Activated naive CD8-positive, alpha-beta T cell treated with anti-CD3 and anti-CD28 coated beads, Interleukin-2, amount 50 U/mL, for 16 hours (primary cell): ENCODE data around the gene EXOG.

Experiments
- DNase-seq: peaks from one replicate; pipeline ENCODE4 v3.0.0-alpha.2; 2020; ENCODE audit warnings: low read depth, low spot score

Gene EXOG

GRCh38 chr3:38496131-38496910 lies at the start of gene EXOG:
Gene EXOG, plus strand, starts transcription at chr3:38496340. Its CDS starts 28 bp downstream, at chr3:38496368.
- peak; percentile 94 for DNase-seq

- no peak for DNase-seq
These were observed 49.3 kb upstream of the EXOG start for GRCh38 chr3:38446812-38447211.

DNA sequence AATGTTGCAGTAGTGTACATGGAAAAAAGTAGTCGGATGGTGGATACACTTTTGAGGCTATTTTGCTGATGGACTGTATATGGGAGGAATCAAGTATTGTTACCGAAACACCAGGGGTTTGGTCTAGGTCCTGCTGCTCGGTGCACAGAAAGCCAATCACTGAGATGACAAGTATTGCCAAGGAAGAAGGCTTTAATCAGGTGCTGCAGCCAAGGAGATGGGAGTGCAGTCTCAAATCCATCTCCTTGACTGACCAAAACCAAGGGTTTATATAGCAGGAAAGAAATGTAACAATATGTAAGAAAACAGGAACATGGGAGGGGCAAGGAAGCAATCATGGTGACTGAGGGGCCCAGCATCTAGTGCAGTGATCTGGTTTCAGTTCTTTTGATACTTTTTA lies 45.3 kb upstream of the EXOG start:
- no peak for DNase-seq

DNA sequence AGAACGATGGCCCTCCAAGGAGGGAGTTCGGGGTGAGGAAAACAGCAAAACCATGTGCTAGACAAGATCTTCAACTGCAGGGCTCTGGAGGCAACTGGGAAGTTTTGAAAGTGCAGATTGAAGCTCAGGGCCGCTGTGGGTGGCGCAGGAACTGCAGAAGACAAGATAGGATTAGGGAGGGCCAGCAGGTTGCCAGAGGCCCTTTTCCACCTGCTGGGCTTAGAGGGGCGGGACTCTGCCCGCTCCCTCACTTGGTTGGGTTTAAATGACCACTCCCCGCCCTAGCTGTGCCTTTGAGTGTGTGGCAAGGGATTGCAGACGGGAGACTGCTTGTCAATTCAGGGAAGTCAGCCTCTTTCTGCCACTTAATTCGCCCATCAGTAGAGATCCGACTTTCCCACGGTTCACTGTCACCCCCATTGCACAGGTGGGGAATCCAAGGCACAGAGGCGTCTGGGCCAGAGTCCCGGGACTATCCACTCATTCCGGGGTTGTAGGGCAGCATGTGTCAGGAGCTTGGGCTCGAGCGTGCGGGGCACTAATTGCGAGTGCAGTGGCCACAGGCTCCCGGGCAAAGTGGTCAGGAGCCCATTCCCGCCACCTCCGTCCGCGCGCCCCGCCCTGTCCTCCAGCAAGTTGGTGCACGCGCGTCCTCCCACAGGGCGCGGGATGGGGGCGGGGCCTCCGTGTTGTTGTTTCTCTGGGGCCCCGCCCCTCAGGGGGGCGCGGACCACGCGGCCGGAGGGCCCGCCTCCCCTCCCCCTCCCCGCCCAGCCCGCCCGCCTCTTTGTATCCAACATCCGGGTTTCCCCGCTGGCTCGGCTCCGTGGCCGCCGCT lies 42.8 kb upstream of the EXOG start, which contains the start of gene ACVR2B:
TSS of gene ACVR2B (plus strand) at position 816 of the 838 bp plus-strand sequence. CDS start 433 bp downstream, outside the sequence.
- DNase-seq, result no peak

GRCh38 chr3:38453913-38454177 lies 42.3 kb upstream of the EXOG start:
- DNase-seq, result no peak

GRCh38 chr3:38454178-38454883 lies 41.8 kb upstream of the EXOG start:
- DNase-seq, result no peak

- DNase-seq, result no peak
These were observed 41.1 kb upstream of the EXOG start for GRCh38 chr3:38454884-38455638.

GRCh38 chr3:38455639-38456430 lies 40.3 kb upstream of the EXOG start:
- no peak for DNase-seq

DNA sequence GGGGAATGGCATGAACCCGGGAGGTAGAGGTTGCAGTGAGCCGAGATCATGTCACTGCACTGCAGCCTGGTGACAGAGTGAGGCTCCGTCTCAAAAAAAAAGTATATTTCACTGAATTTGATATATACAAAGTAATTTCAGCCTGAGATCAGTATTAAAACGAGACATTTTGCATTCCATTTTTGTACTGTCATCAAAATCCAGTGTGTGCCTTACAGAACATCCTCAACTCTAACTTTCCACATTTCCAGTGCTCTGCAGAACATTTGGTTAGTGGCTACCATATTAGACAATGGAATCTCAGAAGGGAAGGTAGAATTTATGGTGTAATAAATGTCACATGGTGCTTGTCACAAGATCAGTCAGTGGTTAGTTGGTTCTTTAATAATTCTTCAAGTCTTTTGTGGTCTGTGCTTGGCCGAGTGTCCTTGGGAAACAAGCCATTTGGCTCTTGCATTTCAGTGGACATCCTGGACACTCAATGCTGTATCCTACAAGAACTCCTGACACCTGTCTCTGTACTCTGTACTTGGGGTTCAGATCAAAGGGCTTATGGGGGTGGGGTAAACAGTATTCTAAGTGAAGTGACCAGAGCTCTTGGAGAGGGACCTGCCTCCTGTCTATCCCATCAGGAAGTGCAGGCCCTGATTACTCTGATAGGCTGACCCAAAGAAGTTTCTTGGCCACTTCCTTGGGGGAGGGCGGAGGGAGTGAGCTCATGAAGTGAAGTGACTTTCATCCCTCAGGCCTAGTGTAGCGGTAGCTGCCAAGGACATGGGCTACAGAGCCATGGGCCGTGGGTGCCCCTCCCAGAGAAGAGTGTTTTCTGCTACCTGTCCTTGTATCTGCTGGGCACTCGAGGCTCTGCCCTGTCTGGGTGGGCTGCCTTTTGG lies 38.8 kb upstream of the EXOG start:
- DNase-seq, result no peak

GRCh38 chr3:38458796-38459498 lies 37.2 kb upstream of the EXOG start:
- no peak for DNase-seq

DNA sequence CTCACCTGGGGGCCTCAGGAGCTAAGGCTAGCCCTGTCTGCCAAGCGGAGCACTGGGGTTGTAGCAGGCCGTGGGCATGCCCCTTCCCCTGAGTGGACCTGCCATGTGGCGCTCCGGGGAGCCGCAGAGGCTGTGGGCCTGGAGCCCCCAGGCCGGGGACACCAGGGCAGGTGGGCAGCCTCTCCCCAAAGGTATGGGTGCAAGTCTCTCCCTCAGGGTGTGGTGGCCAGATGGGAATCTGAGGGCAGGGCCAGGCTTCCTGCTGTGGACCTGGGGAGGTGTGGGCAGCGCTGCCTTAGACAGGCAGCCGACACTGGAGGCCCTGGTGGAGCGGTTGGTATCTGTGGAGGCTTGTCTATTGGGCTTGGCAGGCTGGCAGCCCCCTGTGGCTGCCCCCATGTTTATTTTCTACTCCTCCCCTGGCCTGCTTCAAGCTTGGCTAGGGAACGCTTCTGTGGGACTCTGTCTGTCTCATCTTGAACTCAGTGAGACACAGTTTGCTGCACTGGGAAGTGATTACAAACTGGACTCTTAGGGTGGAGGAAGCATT lies 36.6 kb upstream of the EXOG start:
- no peak for DNase-seq

DNA sequence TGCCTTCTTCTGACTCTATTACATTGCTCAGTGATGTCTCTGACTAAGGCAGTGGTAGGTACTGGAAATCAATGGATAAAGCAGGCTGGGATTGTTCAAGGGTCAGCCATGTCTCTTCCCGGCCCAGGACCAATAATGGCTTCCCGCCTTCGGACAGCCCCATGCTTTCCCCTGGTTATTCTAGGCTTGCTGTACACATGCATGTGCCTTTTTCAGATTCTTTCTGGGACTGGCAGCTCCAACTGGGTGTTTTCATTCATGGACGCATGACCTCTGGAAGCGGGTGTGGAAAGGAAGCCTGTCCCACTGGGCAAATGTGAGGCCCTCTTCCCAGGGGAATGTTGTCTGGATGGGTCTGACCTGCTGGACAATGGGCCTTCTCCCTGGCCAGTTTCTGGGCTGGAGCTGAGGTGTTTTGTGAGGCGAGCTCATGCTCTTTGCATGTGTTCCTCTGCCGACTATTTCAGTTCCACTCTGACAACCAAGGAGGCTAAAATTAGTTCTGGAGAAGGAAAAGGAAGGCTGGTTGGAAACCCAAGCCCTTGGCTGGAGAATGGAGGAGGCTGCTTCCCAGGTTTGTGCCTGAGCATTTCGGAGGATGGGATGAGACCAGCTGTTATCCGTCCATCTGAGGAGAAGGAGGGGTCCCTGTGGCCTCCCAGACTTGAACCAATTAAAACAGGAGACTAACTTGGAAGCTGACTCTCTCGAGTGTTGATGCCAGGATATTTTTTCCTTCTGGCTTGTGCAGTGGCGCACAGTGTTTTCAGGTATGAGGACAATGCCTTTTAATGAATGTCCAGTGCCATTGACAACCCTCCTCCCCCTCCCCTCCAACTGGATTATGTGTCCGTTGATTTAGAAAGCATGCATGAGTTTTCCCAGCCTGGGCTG lies 35.5 kb upstream of the EXOG start:
- no peak for DNase-seq

DNA sequence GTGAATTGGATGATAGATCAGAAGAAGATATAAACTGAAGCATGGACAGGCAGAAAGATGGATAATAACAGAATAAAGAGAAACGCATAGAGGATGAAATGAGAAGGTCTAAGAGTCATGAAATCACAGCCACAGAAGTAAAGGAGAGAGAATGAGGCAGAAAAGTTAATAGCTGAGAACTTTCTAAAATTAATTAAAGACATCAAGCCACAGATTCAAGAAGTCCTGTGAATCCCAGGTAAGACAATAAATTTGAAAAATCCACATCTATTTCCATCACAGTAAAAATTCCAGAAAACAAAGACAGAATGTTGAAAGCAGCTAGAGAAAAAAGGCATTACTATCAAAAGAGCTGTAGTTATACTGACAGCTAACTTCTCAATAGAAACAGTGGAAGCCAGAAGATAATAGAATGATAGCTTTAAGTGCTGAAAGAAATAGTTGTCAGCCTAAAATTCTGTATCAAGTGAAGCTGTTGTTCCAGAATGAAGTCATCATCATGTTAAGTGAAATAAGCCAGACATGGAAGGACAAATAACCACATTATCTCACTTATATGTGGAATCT lies 30.5 kb upstream of the EXOG start:
- no peak for DNase-seq

GRCh38 chr3:38468765-38469164 lies 27.4 kb upstream of the EXOG start:
- no peak for DNase-seq

DNA sequence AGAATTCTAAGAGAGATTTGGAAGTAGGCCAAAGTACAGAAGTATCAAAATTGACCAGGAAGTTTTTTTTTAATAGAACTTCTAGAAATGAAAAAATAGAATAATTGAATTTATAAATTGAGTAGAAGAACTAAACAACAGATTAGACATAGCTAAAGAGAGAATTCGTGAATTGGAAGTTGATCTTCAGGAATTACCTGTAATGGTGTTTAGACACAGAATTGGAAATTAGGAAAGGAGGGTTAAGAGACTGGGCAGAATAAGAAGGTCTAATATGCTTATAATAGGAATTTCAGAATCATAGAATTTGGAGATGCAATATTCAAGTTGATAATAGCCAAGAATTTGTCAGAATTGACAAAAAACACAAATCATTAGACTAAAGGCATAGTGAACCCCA lies 26.3 kb upstream of the EXOG start:
- DNase-seq, result no peak

- DNase-seq, result no peak
These were observed 24.8 kb upstream of the EXOG start for GRCh38 chr3:38471260-38471857.

DNA sequence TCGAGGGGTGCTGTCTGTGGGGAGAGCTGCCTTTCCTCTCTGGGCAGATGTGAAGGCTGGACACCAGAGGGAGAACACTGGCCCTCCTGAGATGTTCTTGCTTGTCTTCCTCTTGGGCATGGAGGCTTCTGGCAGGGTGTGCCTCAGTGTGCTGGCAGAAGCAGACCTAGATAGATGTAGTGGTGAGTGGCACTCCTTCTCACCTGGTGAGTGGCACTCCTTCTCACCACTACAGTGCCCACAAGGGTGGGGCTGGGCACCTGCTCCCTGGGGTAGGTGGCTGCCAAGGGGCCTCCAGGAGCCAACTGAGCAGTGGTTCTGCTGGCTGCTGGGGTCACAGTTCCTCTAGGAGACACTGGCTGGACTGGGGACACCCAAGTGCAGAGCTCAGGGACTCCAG lies 23.8 kb upstream of the EXOG start:
- DNase-seq, result no peak
